GM18526 (cell line): ENCODE results near the gene MATN4.

Source experiments
- POLR2A ChIP-seq: IDR thresholded peaks from 3 replicates; pipeline ENCODE4 v1.6.1; 2011; ENCODE audit not compliant: insufficient read length; ENCODE audit errors: extremely low read depth

The MATN4 gene

DNA sequence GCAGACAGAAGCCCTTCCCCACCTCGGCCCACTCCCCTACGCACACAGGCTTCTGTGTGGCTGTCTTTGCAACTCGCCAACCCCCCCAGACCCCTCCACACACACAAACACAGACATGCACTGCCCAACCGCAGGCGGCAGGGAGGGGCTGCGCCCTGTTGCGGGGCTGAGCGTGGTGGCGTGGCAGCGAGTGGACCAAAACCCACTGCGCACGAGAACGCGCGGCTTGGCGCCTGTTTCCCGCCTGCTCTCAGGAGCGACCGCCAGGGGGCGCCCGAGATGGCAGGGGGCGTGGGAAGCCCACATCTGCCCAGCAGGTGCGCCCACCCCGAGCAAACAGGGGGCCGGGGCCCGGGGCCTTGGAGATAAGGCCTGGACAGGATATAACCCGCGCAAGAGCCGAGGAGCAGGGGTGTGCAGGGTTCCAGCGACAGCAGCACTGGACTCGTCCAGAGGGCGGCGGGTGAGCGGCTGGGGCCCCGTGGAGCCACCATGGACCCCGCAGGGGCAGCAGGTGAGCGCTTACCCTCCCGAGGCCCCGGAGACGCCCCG is 1.6 kb downstream of the MATN4 start, which contains the start of gene RBPJL:
RBPJL (plus strand) TSS at position 410 of the 552 bp plus-strand sequence; CDS start at position 493, 83 bp downstream.
- no peak for TF ChIP-seq POLR2A

DNA sequence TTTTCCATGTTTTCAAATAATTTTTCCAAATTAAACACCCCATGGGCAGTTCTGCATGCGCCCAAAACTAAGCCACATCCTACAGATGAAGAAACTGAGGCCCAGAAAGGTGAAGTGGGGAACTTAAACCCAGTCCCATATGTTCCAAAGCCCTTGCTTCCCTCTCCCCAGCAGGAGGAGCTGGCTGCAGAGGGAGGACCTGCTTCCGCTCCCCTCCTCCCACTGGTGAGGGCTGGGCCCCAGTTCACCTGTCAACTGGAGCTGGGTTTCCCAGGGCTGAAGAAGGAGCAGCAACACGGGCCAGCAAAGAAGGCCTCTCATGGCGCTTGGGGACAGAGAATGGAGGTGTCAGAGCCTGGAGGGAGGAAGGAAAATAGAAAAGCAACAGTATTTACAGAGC is 2.8 kb downstream of the MATN4 start:
- no peak for TF ChIP-seq POLR2A

DNA sequence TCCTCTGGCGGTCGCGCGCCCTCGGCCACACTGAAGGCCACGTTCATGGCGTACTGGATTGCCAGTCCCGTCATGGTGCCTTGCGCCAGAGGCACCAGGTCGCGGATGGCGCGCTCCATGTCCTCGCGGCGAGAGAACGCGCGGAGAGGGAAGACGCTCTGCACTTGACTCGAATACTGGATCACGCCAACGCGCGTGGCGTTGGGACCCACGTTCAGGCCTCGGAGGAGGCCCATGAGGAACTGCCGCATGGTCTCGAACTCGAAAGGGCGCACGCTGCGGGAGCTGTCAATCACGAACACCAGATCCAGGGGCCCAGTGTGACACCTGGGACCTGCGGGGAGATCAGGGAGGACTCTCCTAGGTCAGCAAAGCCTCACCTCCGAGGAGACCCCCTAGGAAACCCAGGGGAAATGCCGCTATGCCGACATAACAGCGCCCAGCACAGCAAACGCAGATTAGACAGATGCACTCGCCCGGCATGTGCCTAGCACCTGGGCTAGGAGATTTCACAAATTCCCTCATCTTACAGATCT is 3.6 kb downstream of the MATN4 start:
- TF ChIP-seq POLR2A = no peak

DNA sequence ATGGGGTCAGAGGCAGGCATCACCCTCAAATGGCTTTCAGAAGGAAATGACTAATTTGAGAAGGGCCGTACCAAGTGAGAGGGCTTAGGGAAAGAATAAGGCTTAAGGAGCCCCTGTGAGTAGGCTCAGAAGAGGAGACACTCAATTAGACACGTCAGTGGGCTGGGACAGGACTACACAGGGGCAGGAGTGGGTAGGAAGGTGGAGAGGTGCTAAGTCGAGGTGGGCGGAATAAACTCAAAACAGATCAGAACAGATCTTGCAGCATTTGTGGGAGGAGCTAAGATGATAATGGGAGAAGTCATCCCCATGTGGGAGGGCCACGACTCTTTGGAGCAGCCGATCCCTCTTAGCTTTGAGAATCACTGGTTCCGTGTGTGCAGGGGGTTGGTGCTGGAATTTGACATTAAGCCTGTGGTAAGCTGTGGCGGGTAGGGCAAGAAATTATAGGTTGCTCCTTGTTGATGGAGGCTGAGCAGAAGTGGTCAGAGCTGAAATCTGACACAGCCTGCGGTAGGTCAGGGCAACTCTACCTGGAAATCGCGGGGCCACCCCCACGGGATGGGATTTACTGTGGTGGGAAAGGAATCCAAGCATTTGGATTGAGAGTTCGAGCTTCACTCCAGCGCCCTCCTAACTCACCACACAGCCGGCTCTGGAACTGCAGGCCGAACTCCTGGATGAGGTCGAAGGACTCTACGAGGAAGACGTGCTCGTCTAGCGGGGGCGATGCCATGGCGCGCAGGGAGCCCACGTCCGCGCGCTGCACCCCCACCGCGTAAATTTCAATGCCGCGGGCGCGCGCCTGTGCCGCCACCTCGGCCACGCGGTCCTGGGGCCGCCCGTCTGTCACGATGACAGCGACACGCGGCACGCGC is 4.3 kb downstream of the MATN4 start:
- TF ChIP-seq POLR2A = no peak

DNA sequence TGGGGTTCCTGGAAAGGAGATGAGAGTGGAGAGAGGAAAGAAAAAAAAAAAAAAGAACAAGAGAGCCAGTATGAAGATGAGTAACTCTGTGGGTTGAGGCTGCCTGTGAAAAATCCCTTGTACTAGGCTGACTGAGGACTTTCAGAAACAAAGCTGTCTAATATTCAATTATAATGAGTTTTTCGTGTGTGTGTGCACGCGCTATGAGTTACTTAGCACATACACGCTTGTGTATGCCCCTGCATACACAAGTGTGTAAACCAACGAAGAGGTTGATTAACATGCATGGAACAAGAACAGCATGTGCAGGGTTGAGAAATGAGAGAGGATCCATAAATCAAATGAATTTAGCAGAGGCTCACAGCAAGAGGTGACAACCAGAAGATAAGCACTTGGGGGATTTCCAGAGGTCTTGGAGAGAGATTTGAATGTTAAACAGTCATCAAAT is 6.3 kb downstream of the MATN4 start:
- TF ChIP-seq POLR2A = no peak

DNA sequence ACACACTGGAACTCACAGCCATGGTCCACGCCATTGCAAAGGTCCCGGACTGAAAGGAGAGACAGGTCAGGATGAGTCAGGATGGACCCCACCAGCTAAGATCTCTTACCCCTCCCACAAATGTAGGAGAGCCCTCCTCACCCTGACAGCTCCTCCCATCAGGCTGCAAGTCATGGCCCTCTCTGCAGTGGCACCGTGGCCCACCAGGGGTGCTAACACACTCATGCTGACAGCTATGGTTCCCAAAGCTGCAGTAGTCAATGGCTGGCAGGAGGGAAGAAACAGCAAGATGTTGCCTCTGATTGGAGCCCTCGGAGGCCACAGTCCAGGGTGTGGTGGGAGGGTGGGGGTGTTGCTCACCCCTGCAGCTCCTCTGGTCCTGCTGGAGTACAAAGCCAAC is 7.1 kb downstream of the MATN4 start:
- no peak for TF ChIP-seq POLR2A

DNA sequence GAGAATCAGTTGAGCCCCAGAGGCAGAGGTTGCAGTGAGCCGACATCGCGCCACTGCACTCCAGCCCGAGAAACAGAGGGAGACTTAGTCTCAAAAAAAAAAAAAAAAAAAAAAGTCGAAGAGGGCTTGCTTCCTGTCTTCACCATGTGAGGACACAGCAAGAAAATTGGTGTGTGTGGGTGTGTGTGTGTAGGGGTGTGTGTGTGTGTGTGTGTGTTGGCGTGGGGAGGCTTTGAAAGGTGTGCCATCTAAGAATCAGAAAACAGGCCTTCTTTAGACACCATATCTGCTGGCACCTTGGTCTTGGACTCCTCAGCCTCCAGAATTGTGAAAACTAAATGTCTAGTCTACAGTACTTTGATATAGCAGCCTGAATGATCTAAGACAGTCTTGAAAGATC is 8.3 kb downstream of the MATN4 start:
- TF ChIP-seq POLR2A = no peak

DNA sequence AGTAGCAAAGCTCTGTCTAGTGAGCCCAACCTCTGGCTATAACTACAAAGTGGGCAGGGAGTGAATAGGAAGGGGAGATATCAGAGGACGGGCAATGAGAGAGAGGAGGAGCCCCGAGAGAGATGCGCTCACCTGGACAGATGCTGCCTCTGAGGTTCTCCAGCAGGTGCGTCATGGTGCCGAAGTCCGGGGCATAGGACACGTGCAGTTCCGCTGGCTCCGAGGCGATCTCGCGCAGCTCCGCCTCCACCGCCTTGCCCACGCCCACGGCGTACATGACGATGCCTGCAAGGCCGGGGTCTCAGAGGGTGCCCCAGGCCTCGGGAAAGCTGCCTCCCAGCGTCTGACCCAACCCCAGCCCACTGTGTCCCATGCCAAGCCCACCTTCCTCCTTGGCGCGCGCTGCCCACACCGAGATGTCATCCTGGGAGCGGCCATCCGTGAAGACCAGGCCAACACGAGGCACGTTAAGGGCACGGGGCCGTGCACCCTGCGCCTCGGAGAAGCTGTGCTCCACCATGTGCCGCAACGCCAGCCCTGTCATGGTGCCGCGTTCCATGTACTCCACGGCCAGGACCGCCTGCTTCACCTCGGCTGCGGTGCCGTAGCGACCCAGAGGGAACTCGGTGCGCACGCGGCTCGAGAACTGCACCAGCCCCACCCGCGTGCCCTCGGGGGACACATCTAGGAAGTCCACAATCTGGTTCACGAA is 10.2 kb downstream of the MATN4 start:
- no peak for TF ChIP-seq POLR2A

DNA sequence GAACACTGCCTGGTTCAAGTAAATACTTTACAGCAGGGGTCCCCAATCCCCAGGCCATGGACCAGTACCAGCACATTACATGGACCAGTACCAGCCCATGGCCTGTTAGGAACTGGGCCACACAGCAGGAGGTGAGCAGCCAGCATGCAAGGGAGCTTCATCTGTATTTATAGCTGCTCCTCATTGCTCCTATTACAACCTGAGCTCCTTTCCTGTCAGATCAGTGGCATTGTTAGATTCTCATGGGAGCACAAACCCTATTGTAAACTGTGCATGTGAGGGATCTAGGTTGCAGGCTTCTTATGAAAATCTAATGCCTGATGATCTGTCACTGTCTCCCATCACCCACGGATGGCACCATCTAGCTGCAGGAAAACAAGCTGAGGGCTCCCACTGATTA is 13.4 kb downstream of the MATN4 start:
- no peak for TF ChIP-seq POLR2A

DNA sequence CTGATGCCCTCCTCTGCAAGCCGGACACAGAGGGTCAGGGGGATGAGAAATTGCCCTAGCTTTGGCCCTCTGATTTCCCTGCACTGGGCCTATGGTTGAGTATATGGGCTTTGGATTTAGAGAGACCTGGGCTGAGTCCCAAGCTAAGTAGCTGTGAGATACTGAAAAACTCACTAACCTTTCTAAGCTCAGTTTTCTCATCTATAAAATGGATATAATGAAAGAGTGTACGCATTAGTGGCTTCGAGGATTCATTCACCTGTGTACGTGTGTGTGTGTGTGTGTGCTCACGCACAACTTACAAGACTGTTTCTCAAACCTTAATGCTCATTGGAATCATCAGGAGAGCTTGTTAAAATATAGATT is 14.1 kb downstream of the MATN4 start:
- no peak for TF ChIP-seq POLR2A

DNA sequence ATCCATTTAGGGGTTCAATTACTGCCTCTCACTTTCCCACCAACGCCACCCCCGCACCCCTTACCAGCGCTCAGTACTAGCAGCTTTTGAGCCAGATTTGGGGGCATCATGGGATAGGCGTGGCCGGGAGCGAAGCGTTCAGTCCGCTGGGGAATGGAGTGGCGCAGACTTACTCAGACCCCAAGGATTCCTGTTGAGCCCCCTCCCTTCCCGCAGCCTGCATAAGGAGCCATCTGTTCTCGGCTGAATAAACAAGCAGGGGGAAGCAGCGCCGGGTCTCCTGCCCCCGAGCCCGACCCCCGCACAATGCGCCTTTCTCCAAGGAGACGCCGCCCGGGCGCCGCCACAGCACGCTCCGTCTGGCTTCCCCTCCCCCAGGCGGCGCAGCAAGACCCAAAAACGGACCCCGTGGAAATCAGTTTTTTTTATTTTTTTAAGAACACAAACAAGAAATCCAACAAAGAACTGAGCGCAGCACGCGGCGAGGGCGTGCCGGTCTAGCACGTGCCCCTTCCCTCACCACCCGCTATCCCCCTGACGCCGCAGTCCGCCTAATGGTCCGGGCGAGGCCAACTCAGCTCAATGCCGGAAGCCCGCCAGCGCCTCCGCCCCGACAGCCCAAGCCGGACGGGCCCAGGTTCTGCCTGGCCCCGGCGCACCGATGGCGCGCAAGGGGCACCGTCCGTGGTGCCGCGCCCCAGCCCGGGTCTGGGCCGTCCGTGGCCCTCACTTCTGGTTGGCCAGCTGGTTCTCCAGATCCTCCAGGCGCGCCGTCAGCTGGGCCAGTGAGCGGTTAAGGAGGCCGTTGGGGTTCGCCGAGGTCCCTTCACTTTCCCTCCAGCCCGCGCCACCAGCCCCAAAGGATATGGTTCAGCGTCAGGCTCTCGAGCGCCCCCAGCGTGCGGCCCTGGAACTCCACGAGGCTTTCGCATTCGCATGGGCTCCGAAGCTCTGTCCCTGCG is 14.8 kb downstream of the MATN4 start:
- TF ChIP-seq POLR2A = no peak

DNA sequence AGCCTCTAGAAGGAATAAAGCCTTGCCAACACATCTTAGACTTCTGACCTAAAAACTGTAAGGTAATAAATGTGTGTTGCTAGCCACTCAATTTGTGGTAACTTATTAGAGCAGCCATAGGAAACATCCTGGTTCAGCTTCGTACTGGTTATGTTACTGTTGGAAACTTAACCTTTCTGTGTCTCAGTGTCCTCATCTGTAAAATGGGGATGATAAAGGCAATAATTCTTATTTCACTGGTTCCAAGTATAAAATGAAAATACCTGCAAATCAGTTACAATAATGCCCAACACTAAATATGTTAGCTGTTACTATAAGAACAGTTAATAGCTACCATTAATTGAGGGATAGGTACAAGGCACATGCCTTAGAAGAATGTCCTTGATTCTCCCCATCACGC is 15.8 kb downstream of the MATN4 start:
- no peak for TF ChIP-seq POLR2A

DNA sequence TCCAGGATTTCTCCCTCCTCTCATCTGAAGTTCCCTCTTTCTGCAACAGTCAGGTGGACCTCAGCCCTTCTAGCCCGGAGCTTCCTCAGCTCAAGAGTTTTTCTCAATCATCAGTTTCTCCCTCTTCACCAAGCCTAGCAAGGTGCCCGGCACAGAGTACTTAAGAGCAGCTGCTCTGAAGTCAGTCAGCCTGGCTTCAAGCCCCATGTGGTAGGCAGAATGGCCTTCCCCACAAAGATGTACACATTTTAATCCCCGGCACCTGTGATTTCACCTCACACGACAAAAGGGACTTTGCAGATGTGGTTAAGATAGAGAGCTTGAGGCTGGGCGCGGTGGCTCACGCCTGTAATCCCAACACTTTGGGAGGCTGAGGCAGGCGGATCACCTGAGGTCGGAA is 16.6 kb downstream of the MATN4 start:
- TF ChIP-seq POLR2A = no peak

DNA sequence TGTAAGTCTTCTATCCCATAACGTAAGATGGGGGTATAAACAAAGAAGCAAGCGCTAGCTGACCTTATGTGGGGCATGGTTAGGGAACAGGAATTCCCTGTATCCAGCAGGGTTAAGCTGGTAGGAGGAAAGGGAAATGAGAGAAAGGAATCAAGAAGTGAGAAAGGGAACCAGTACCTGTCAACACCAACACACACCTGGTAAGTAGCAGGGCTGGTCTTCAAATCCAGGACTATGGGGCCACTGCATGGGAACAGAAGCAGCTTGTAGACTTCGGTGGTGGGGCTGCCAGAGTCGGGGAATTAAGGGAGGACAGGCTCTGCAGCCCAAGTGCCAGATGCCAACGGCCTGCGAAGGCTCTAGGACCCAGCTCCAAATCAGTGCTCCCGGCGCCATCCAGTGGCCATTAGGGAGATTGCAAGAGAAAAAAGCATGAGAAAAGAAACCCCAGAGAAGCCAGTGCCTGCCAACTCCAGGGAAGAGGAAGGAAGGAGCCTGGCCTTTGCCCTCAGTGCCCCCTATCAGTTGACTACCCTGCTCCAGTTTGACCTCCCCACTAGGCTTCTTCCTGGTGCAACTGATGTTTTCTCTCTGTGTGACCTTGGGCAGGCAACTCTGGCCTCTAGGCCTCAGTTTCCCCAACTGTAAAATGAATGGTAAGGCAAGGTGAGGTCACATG is 17.3 kb downstream of the MATN4 start:
- TF ChIP-seq POLR2A = no peak

DNA sequence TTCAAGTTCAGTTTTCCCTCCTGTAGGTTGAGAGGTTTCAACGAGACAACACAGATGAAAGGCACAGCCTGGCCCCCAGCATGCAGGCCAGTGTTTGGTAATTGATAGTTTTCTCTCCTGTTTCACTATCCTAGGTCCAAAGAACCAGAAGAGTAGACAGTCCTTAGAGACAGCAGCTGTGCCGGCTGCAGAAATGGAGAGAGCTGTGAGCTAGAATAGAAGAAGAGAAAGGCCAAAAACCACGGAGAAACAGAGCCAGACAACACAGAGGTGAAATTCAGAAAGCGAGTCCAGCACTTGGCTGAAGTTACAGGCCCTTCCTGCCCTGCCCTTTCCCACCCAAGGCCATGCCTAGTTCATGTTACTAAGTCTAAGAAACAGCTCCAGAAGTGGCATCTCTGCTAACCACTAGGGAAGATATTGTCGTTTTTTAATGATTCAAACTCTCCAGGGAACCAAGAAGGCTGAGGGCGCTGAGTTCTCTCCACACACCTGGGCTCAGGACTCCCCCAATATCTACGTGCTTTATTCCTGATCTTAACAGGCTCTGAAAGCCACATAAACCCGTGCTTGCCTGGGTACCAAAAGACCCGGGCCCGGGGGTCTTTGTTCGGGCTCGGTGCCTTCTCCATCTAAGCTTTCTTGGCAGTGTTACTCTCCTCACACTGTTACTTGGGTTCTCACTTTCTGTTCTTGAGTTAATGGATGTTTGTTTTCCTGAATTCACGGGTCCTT is 18.0 kb downstream of the MATN4 start:
- no peak for TF ChIP-seq POLR2A
